GM19395 (cell line): Measurements from ENCODE around the gene HMHB1.

Experiments
- ATAC-seq: cut with Tn5 transposase; IDR thresholded peaks from one replicate; pipeline ENCODE4 v1.9.1; 2021; ENCODE audit warnings: mild to moderate bottlenecking, moderate library complexity; ENCODE audit not compliant: unreplicated experiment

HMHB1 gene

DNA sequence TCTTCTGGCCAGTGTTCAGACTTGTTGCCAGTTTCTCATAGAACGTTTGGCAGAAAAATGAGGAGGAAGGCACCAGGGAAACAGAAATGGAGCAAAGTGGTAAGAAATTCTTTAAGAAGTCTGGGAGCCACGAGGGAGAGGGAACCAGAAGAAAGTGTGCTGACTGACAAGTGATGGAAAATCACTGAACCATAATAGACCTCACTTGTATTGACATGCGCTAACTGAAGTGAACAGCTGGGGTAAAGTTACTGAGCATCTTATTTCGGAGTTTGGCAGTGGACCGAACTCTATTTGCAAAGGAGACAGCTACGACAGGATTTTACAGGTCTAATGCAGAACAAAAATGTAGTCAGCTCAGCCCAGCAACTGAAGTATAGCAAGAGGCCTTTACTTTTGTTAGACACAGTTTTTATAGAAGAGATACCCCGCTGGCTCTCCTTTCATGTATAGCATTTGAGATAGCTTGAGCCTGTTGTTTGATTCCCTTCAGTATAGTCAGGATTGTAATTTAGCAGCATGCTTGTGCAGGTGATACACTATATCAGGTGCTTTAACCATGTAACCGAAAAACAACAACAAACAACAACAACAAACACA, 53.6 kb downstream of the HMHB1 start:
- ATAC-seq = no peak
